Measurements from ENCODE around the gene DOCK11.

The DOCK11 gene

GRCh38 chrX:118495958-118496762, 545 bp downstream of the DOCK11 start:
- Mint-ChIP-seq H3K36me3 (peaks cover 1% of the 10 kb centered on the region), H3K9me3 (no peaks in the 10 kb centered on the region), H3K27ac (peak overlapping the region; percentile 96), H3K4me3 (peak overlapping the region; percentile 98), H3K27me3 (no peaks in the 10 kb centered on the region), H3K4me1 (peaks cover 34% of the 10 kb centered on the region)

DNA sequence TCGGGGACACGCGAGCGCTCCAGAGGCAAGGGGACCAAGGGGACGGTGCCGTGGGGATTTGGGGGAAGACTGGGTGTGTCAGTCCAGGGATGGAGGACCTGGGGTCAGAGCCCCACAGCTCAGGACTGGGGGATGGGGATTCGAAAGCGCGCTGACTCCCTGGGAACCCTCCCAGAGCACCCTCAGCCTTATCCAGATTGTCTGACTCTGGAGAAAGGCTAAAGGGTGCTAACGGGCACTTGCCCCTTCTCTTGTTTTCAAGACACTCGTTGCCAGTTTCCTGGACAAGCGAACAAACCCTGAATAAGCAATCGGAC, 1.1 kb downstream of the DOCK11 start:
- no peaks in the 10 kb centered on the region for H3K27me3 Mint-ChIP-seq

DNA sequence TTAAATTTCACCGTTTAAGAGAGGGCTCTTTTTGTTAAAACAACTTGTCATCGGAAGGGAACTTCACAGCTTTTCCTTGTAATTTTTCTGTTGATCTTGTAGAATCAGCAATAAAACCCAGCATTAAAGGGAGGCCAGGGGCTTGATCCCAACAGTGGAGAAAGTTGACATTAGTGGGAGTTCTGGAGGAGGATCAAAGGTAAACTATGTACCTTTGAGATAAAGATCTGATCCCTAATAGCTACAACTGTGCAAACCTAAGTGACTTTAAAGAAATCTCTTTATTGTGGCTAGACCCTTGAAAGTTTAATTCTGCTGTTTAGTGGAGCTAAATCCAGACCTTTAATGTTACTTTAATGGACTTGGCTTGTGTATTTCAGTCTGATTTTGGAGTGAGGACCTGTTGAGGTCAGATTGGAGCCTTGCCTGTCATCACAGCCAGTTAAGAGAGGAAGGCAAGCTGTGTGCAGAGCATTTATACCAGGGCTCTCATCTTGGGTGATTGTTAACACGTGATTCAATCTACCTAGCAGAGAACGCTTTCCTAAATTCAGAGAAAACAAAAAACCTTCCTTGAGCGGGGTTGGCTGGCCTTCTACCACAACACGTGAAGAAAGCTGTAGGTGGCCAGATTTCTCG, 1.7 kb downstream of the DOCK11 start:
- peak overlapping the region; percentile 96 for H3K27ac Mint-ChIP-seq
- no peaks in the 10 kb centered on the region for H3K27me3 Mint-ChIP-seq
- H3K4me1 Mint-ChIP-seq = peaks cover 40% of the 10 kb centered on the region
- peak overlapping the region; percentile 98 for H3K4me3 Mint-ChIP-seq
- no peaks in the 10 kb centered on the region for H3K9me3 Mint-ChIP-seq
- H3K36me3 Mint-ChIP-seq = peaks cover 1% of the 10 kb centered on the region

More for the DNA sequence above, 1.1 kb downstream of the DOCK11 start:
- Mint-ChIP-seq H3K36me3 (peaks cover 1% of the 10 kb centered on the region), H3K4me1 (peaks cover 34% of the 10 kb centered on the region), H3K4me3 (peak overlapping the region; percentile 98), H3K27ac (peak overlapping the region; percentile 96), H3K9me3 (no peaks in the 10 kb centered on the region)

DNA sequence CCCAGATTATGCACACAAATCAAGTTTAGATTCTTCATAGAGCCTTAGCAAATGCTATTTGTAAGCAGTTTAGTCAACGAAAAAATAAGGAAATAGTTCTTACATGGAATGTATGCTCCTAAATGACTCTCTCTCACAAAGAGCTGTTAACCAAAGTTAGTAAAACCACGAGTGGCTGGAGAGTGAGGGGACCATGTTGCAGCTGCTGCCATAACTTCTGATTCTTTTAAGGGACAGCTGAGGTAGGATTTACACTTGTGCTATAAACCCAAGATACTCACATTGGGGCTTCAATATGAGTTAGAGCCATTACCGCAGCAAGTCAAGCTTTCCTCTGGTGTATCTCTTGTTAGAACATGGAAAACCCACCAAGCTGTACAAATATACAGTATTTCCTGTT, 2.7 kb downstream of the DOCK11 start:
- H3K27ac Mint-ChIP-seq = peak overlapping the region; percentile 96
- H3K9me3 Mint-ChIP-seq = no peaks in the 10 kb centered on the region
- peaks cover 46% of the 10 kb centered on the region for H3K4me1 Mint-ChIP-seq
- H3K27me3 Mint-ChIP-seq = no peaks in the 10 kb centered on the region
- H3K36me3 Mint-ChIP-seq = peaks cover 1% of the 10 kb centered on the region
- peak overlapping the region; percentile 98 for H3K4me3 Mint-ChIP-seq

- peaks cover 1% of the 10 kb centered on the region for H3K36me3 Mint-ChIP-seq
- no peaks in the 10 kb centered on the region for H3K9me3 Mint-ChIP-seq
- peak overlapping the region; percentile 78 for H3K4me3 Mint-ChIP-seq
- H3K27me3 Mint-ChIP-seq = no peaks in the 10 kb centered on the region
- peak overlapping the region; percentile 88 for H3K27ac Mint-ChIP-seq
- H3K4me1 Mint-ChIP-seq = peaks cover 49% of the 10 kb centered on the region
Observed at GRCh38 chrX:118498755-118499154, 3.1 kb downstream of the DOCK11 start.

DNA sequence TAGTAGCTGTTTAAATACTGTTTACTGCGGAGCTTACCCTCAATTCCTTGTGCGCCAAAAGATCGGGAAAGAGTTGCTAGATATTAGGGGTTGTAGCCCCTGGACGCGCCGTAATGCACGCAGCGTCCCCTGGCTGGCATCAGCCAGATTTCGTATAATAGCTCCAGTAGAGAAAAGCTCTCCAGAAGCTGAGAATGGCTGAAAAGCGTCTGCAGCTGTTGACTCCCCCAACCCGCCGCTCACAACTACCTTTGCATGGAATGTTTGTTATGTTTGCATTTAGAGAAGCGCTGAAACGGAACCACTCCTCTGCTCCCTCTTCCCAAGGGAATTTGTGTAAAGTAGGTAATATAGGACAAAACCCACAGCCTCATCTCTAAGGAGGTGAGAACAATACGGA, 3.7 kb downstream of the DOCK11 start:
- no peaks in the 10 kb centered on the region for H3K9me3 Mint-ChIP-seq
- H3K4me1 Mint-ChIP-seq = peaks cover 54% of the 10 kb centered on the region
- H3K27me3 Mint-ChIP-seq = no peaks in the 10 kb centered on the region
- peak overlapping the region; percentile 78 for H3K4me3 Mint-ChIP-seq
- peaks cover 1% of the 10 kb centered on the region for H3K36me3 Mint-ChIP-seq
- H3K27ac Mint-ChIP-seq = peak overlapping the region; percentile 88

DNA sequence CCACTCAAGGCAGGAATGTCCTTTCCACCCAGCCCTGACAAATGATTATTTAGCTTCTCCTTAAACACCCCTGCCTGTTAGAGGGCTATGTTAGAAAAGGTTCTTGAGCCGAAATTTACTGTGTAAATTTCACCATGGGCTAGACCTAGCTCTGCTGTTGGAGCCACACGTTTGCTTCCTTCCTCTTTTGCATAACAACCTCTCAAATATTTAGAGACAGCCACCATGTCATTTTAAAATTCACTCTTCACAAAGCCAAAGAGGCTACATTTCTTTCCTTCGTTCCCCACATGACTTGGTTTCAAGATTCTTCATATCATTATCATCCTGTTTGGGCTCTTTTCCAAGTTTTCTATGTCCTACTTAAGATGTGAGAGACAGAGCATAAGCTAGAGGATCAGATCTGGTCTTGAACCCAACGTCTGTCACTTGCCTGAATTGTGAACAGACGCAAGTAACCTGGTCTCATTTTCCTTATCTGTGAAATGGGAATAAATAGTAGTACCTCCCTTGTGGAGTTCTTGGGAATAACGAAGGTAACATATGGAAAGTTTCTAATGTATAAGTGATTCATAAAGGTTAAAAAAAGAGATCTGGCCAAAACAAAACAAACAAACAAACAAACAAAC, 6.7 kb downstream of the DOCK11 start:
- Mint-ChIP-seq H3K4me1 (peaks cover 67% of the 10 kb centered on the region), H3K27ac (peak overlapping the region; percentile 96), H3K4me3 (peak overlapping the region; percentile 79), H3K27me3 (no peaks in the 10 kb centered on the region), H3K36me3 (peaks cover 3% of the 10 kb centered on the region), H3K9me3 (no peaks in the 10 kb centered on the region)

GRCh38 chrX:118503260-118504041, 7.8 kb downstream of the DOCK11 start:
- H3K4me1 Mint-ChIP-seq = peaks cover 66% of the 10 kb centered on the region
- H3K36me3 Mint-ChIP-seq = peaks cover 3% of the 10 kb centered on the region
- no peaks in the 10 kb centered on the region for H3K27me3 Mint-ChIP-seq
- H3K27ac Mint-ChIP-seq = peak overlapping the region; percentile 96
- H3K4me3 Mint-ChIP-seq = peak overlapping the region; percentile 79
- no peaks in the 10 kb centered on the region for H3K9me3 Mint-ChIP-seq

DNA sequence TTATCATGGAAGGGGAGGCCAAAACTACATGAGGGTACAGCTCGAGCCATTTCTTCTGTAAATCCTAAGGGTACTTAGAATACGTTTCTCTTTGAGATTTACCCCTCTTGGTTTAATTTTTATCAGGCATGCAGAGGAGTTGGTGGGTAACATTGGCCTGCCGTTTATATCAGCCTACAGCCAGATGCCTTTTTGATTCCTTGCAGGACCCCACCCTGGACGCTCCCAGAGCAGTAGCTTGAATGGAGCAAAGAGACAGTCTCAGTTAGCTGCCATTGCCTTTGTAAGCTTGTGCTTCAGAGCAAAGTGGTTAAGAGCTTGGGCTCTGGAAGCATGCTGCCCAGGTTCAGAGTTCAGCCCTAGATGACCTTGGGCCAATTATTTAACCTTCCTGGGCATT, 9.0 kb downstream of the DOCK11 start:
- Mint-ChIP-seq H3K9me3 (no peaks in the 10 kb centered on the region), H3K27ac (peak overlapping the region; percentile 96), H3K4me3 (no peak overlapping the region), H3K36me3 (peaks cover 1% of the 10 kb centered on the region), H3K4me1 (peaks cover 66% of the 10 kb centered on the region), H3K27me3 (no peaks in the 10 kb centered on the region)

DNA sequence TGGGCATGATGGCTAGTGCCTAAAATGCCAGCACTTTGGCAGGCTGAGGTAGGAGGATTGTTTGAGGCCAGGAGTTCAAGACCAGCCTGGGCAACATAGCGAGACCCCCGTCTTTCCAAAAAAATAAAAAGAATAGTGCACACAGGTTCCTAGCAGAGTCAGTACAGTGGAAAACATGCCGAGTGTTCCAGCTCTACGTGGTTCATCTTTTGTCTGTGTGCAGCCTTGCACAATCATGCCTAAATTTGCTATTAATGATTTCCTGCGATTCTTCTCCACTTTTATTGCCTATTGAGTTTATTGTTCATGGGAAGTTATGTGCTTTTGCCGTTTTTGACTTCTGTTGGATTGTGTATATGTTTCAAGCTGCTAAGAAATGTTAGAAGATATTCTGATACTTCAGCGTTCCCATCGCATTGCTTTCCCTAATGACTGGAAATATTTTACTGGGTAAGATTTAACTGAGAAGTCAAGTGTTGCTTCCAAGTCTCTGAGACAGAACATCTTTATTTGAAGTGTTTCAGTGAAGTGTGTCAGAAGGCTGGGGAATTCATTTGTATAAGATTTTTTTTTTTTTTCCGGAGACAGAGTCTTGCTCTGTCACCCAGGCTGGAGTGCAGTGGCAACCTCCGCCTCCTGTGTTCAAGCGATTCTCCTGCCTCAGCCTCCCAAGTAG, 11.3 kb downstream of the DOCK11 start:
- Mint-ChIP-seq H3K27ac (peak overlapping the region; percentile 63), H3K4me1 (peaks cover 85% of the 10 kb centered on the region), H3K27me3 (no peaks in the 10 kb centered on the region), H3K9me3 (no peaks in the 10 kb centered on the region), H3K4me3 (no peak overlapping the region), H3K36me3 (peaks cover 3% of the 10 kb centered on the region)

DNA sequence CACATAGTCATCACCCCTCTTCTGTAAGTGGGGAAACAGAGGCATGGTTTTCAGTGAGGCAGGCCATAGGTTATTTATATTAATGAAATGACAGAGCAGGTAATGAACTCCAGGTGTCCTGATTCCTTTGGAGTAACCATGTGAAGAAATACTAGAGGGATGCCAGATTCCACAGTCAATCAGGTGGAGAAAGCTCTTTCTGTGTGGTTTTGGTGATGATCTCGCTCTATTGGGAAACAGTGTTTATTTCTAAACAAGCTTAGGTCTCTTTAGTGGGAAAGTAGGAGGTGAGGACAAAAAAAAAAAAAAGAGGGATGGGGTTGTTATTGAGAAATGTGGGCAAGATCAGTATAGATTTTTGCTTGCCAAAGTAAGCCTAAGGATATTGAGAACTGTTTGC, 12.2 kb downstream of the DOCK11 start:
- no peak overlapping the region for H3K4me3 Mint-ChIP-seq
- H3K27ac Mint-ChIP-seq = peak overlapping the region; percentile 73
- H3K9me3 Mint-ChIP-seq = no peaks in the 10 kb centered on the region
- H3K4me1 Mint-ChIP-seq = peaks cover 85% of the 10 kb centered on the region
- peaks cover 3% of the 10 kb centered on the region for H3K36me3 Mint-ChIP-seq
- no peaks in the 10 kb centered on the region for H3K27me3 Mint-ChIP-seq

GRCh38 chrX:118508221-118508620, 12.6 kb downstream of the DOCK11 start:
- peak overlapping the region; percentile 73 for H3K27ac Mint-ChIP-seq
- H3K27me3 Mint-ChIP-seq = no peaks in the 10 kb centered on the region
- H3K4me1 Mint-ChIP-seq = peaks cover 85% of the 10 kb centered on the region
- H3K4me3 Mint-ChIP-seq = no peak overlapping the region
- H3K9me3 Mint-ChIP-seq = no peaks in the 10 kb centered on the region
- peaks cover 3% of the 10 kb centered on the region for H3K36me3 Mint-ChIP-seq

DNA sequence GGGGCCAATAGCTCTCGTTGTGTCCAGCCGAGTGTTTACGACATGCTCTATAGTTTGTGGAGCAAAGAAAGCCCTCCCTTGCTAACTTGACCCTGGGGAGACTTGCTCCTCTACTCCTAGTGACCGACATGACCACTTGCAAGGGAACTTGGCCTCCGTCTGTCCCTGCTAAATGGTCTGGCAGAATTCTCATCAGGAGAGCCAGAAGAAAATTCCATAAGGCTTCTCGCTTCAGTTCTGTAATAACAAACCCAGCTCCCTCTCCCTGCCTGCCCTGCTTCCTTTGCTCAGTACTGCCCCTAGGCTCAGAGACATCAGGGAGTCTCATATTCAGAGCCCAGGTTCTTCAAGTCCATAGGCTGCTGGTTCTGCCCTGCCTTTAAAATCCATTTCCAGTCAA, 13.0 kb downstream of the DOCK11 start:
- peaks cover 3% of the 10 kb centered on the region for H3K36me3 Mint-ChIP-seq
- peaks cover 85% of the 10 kb centered on the region for H3K4me1 Mint-ChIP-seq

GRCh38 chrX:118510111-118510510, 14.5 kb downstream of the DOCK11 start:
- no peaks in the 10 kb centered on the region for H3K9me3 Mint-ChIP-seq
- H3K4me1 Mint-ChIP-seq = peaks cover 88% of the 10 kb centered on the region
- peak overlapping the region; percentile 84 for H3K27ac Mint-ChIP-seq
- H3K36me3 Mint-ChIP-seq = peaks cover 7% of the 10 kb centered on the region
- H3K4me3 Mint-ChIP-seq = no peak overlapping the region
- no peaks in the 10 kb centered on the region for H3K27me3 Mint-ChIP-seq

More for the DNA sequence above, 13.0 kb downstream of the DOCK11 start:
- Mint-ChIP-seq H3K9me3 (no peaks in the 10 kb centered on the region), H3K4me3 (peak overlapping the region; percentile 23), H3K27ac (peak overlapping the region; percentile 84), H3K27me3 (no peaks in the 10 kb centered on the region)

Data from activated naive CD4-positive, alpha-beta T cell treated with anti-CD3 and anti-CD28 coated beads, Interleukin-2, amount 50 U/mL, for 24 hours (primary cell).